NT2/D1 (cell line): ENCODE data around the gene LDLRAD4.

ENCODE experiments used
- SUZ12 ChIP-seq: IDR thresholded peaks from 2 replicates; pipeline ENCODE4 v1.6.1; 2011; ENCODE audit not compliant: insufficient read length, insufficient read depth; ENCODE audit errors: extremely low read depth
- YY1 ChIP-seq: IDR thresholded peaks from 2 replicates; pipeline ENCODE4 v1.6.1; 2011; ENCODE audit not compliant: insufficient read length, insufficient read depth
- ZNF274 ChIP-seq: IDR thresholded peaks from 2 replicates; pipeline ENCODE4 v1.6.1; 2011; ENCODE audit warnings: mild to moderate bottlenecking, low read depth, low read length

DNA sequence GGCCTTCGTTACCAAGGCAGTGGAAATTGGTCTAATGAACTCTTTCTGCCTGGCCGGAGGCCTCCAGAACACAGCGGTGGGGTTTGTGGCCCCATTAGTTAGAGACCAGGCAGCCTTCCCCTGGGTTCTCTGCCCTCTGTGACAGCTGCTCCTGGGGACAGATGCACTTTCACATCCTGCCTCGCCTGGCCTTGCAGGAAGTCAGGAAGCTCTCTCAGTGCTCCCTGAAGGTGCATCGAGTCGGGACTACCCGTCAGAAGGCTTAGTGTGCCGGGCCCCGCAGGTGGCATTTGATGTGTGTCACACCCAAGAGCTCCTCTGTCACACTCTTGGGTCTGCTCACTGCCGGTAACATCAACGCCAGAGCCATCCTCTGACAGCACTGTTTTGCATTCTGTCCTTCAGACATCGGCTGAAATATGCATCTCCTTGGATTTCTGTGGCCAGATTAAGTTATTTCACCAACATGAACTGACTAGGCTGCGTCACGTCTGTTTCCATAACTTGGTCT is 158.3 kb downstream of the LDLRAD4 start:
- TF ChIP-seq ZNF274: no peak
- TF ChIP-seq YY1: no peak
- TF ChIP-seq SUZ12: no peak
